Stimulated activated naive B cell treated with anti-CD40 and anti-IgM and Interleukin-4, amounts not matched to agents 10 μg/mL and 1 μg/mL and 100 μg/mL, for 72 hours (primary cell): ENCODE measurements around the gene TTC39B.
"Not testable (repeated sequence)": the region's sequence is repeated elsewhere in the genome, so short reads cannot be mapped to it uniquely, and the experiment has no call there.

ENCODE experiments used
- ATAC-seq, 2 donors: fragments of 150-1000 bp; cut with Tn5 transposase; replicated peaks; 2 replicates each; pipeline ENCODE4 v1.10.0; 2021; ENCODE audit warnings: moderate library complexity in 1 of 2
- DNase-seq: peaks from one replicate; pipeline ENCODE4 v3.0.0; 2021
- H3K27ac Mint-ChIP-seq: one replicate; pipeline ENCODE4 v1.8.0; 2022; ENCODE audit warnings: mild to moderate bottlenecking, mixed read lengths
- H3K27me3 Mint-ChIP-seq, 2 donors: one replicate each; pipeline ENCODE4 v1.8.0; 2022; ENCODE audit warnings: mixed read lengths in 2 of 2
- H3K36me3 Mint-ChIP-seq, 2 donors: one replicate each; pipeline ENCODE4 v1.8.0; 2022; ENCODE audit warnings: mixed read lengths in 2 of 2, mild to moderate bottlenecking in 1 of 2
- H3K4me1 Mint-ChIP-seq, 2 donors: one replicate each; pipeline ENCODE4 v1.8.0; 2022; ENCODE audit warnings: mixed read lengths in 2 of 2, mild to moderate bottlenecking in 1 of 2
- H3K4me3 Mint-ChIP-seq, 2 donors: one replicate each; pipeline ENCODE4 v1.8.0; 2022; ENCODE audit warnings: mild to moderate bottlenecking in 2 of 2, mixed read lengths in 2 of 2, moderate library complexity in 1 of 2
- H3K9me3 Mint-ChIP-seq, 2 donors: one replicate each; pipeline ENCODE4 v1.8.0; 2022; ENCODE audit warnings: mixed read lengths in 2 of 2, mild to moderate bottlenecking in 1 of 2

Gene TTC39B

DNA sequence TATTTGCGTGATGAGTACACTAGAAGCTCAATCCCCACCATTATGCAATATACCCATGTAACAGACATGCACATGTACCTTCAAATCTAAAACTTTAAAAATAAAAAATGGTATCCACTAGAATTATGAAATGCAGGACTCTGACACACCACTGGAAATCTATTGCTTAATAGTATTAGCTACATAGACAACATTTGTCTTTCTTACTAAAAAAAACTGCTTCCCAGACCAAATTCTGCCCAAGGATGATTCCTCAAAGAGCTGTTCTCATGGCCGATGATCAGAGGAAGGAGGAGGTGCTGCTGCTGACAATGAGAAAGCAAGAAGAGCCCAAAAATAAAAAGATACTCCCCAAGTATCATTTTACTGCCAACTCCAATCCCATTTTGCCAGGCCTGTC, 67.2 kb downstream of the TTC39B start:
- peaks cover 30 to 31% of the 10 kb centered on the region in 2 donors for H3K9me3 Mint-ChIP-seq

DNA sequence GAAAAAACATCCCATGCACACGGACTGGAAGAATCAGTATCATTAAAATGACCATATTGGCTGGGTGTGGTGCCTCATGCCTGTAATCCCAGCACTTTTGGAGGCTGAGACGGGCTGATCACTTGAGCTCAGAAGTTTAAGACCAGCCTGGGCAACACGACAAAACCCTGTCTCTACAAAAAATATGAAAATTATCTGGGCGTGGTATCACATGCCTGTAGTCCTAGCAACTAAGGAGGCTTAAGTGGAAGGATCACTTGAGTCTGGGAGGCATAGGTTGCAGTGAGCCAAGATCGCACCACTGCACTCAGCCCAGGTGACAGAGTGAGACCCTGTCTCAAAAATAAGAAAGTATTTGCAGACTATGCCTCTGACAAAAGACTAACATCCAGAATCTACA, 68.4 kb downstream of the TTC39B start:
- Mint-ChIP-seq H3K36me3 (peaks cover 21 to 32% of the 10 kb centered on the region in 2 donors), H3K4me1 (peaks cover 8 to 13% of the 10 kb centered on the region in 2 donors), H3K4me3 (no peak overlapping the region), H3K9me3 (peaks cover 30 to 31% of the 10 kb centered on the region in 2 donors), H3K27me3 (peaks cover 0 to 5% of the 10 kb centered on the region in 2 donors), H3K27ac (no peak overlapping the region)
- DNase-seq, result no peak
- no peak for ATAC-seq

More for the DNA sequence above, 67.2 kb downstream of the TTC39B start:
- H3K4me1 Mint-ChIP-seq, result peaks cover 8 to 13% of the 10 kb centered on the region in 2 donors
- no peak for DNase-seq
- no peak overlapping the region for H3K27ac Mint-ChIP-seq
- no peak for ATAC-seq
- H3K36me3 Mint-ChIP-seq, result peaks cover 24 to 32% of the 10 kb centered on the region in 2 donors
- H3K27me3 Mint-ChIP-seq, result peaks cover 0 to 9% of the 10 kb centered on the region in 2 donors
- H3K4me3 Mint-ChIP-seq, result no peak overlapping the region

DNA sequence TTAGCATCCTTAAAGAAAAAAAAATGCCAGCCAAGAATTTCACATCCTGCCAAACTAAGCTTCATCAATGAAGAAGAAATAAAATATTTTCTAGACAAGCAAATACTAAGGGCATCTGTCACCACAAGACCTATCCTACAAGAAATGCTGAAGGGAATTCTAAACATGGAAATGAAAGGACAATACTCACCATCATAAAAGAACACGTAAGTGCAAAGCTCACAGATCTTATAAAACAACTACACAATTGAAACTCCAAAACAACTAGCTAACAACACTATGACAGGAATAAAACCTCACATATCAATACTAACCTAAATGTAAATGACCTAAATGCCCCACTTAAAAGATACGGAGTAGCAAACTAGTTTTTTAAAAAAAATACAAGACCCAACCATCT, 71.4 kb downstream of the TTC39B start:
- Mint-ChIP-seq H3K4me3 (no peak overlapping the region), H3K27me3 (peaks cover 0 to 5% of the 10 kb centered on the region in 2 donors), H3K36me3 (peaks cover 21 to 42% of the 10 kb centered on the region in 2 donors), H3K4me1 (peaks cover 2 to 8% of the 10 kb centered on the region in 2 donors), H3K9me3 (peaks cover 30 to 38% of the 10 kb centered on the region in 2 donors), H3K27ac (no peak overlapping the region)
- ATAC-seq, result no peak
- no peak for DNase-seq

DNA sequence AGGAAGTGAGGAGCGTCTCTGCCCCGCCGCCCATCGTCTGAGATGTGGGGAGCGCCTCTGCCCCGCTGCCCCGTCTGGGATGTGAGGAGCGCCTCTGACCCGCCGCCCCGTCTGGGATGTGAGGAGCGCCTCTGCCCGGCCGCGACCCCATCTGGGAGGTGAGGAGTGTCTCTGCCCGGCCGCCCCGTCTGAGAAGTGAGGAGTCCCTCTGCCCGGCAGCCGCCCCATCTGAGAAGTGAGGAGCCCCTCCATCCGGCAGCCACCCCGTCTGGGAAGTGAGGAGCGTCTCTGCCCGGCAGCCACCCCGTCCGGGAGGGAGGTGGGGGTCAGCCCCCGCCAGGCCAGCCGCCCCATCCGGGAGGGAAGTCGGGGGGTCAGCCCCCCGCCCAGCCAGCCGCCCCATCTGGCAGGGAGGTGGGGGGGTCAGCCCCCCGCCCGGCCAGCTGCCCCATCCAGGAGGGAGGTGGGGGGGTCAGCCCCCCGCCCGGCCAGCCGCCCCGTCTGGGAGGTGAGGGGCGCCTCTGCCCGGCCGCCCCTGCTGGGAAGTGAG, 73.0 kb downstream of the TTC39B start:
- ATAC-seq, H3K4me1 Mint-ChIP-seq, H3K27me3 Mint-ChIP-seq, DNase-seq, H3K4me3 Mint-ChIP-seq, H3K27ac Mint-ChIP-seq: not testable (repeated sequence)
- Mint-ChIP-seq H3K9me3 (peaks cover 29 to 38% of the 10 kb centered on the region in 2 donors), H3K36me3 (peaks cover 21 to 41% of the 10 kb centered on the region in 2 donors)

DNA sequence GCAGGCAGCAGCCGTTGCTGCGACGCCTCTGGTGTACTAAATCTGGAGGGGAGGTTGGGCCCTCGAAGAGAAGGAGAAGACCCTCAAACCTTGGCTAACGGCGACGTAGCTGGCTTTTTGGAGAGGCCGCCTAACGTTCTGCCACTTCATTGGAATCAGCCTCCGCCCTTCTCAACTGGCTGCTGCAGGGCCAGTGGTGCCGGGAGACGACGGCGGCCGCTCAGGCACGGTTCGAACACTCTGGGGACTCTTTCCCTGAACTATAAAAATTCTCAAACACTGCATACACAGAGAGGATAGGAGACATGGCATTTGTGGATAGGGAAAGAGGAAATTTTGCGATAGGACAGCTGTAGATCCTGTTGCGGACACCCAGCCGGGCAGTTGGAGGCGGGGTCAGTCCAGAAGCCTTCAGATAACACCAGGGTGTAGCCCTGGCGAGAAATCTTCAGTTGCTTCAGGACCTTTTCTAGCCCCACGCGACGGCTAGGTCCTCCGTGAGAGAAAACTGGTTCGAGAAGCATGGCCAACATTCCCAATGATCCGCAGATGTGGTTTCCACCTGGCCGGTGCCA, 74.2 kb downstream of the TTC39B start:
- ATAC-seq, H3K27ac Mint-ChIP-seq, H3K4me3 Mint-ChIP-seq, DNase-seq, H3K27me3 Mint-ChIP-seq: not testable (repeated sequence)
- Mint-ChIP-seq H3K4me1 (peaks cover 11 to 12% of the 10 kb centered on the region in 2 donors), H3K36me3 (peaks cover 18 to 29% of the 10 kb centered on the region in 2 donors), H3K9me3 (peaks cover 17 to 31% of the 10 kb centered on the region in 2 donors)

DNA sequence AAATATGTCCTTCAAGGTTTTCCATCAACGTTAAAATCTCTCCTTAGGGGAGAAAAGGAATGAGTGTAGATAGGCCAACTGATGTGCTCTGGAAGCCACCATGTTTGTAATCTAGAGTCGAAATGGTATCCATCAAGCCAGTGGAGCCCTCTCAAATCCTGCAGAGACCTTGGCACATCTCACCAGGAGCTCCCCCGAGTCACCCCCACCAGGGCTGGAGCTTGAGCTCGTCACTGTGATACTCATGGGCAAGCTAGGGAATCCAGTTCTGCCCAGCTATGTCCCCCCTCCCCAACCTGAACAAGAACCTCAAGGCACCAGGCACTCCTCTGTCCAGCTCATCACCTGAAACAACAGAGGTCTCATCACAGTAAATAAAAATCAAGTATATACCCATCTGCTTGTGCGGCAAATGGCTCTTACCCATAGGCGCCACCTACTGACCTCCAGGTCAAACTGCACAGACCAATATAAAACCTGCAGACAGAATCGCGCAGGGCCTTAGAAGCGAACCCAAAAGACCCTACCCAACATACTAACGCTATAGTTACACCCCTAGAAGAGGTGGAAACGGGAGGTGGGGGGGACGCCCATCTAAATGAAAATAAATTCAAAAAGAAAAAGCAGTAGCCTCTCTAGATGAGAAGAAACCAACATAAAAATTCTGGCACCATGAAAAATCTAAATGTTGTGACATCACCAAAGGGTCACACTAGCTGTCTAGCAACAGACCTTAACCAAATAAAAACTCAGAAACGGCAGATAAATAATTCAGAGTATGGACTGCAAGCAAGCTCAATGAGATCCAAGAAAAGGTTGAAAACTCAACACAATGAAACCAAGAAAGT, 75.0 kb downstream of the TTC39B start:
- Mint-ChIP-seq H3K9me3 (peaks cover 11 to 24% of the 10 kb centered on the region in 2 donors), H3K4me3 (no peak overlapping the region), H3K27me3 (peaks cover 0 to 3% of the 10 kb centered on the region in 2 donors), H3K4me1 (peaks cover 11 to 12% of the 10 kb centered on the region in 2 donors), H3K36me3 (peaks cover 12 to 22% of the 10 kb centered on the region in 2 donors), H3K27ac (peak overlapping the region; percentile 83)
- ATAC-seq, result peak in 1 of 2 donors; percentile 42
- no peak for DNase-seq

DNA sequence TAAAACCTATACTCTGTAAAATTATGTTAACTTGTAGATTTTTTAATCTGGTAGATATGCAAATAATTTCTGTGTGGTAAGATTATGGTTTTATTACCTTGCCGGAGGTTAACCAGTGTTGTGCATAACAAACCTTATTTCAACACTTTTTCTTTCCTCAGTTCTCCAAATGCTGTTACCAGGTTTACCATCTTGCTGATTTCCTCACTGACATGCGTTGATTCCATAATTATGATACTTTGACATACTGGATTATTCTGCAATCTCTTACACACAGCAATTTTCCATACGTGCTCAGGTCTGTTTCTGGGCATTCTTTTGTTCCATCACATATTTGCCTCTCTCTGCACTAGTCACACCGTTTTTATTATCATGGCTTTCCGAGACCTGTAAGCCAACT, 77.6 kb downstream of the TTC39B start:
- peaks cover 8 to 18% of the 10 kb centered on the region in 2 donors for H3K36me3 Mint-ChIP-seq
- no peak overlapping the region for H3K27ac Mint-ChIP-seq
- peaks cover 10 to 24% of the 10 kb centered on the region in 2 donors for H3K4me1 Mint-ChIP-seq
- peaks cover 3 to 7% of the 10 kb centered on the region in 2 donors for H3K9me3 Mint-ChIP-seq
- ATAC-seq, result no peak
- DNase-seq, result no peak
- no peaks in the 10 kb centered on the region for H3K27me3 Mint-ChIP-seq
- no peak overlapping the region for H3K4me3 Mint-ChIP-seq

DNA sequence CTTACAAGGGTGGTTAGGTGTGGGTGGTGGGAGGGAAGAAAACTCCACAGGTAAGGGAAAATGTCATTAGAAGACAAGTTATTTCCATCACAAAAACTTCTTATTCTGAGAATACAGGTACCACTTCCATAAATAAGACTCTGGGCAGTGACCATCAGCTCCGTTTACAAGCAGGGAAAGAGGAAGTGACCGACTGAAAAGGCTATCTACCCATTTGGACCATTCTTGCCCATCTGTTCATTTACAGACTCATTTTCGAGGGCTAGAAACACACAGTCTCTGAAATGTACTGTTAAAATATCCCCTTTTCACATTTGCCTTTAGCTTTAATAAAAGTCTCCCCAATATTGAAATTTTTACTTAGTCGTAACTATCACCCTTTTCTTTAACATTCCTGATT, 79.5 kb downstream of the TTC39B start:
- peaks cover 3 to 7% of the 10 kb centered on the region in 2 donors for H3K9me3 Mint-ChIP-seq
- no peak for ATAC-seq
- H3K36me3 Mint-ChIP-seq, result peaks cover 11 to 26% of the 10 kb centered on the region in 2 donors
- no peak for DNase-seq
- H3K27ac Mint-ChIP-seq, result no peak overlapping the region
- peaks cover 16 to 24% of the 10 kb centered on the region in 2 donors for H3K4me1 Mint-ChIP-seq
- no peak overlapping the region for H3K4me3 Mint-ChIP-seq
- peaks cover 0 to 3% of the 10 kb centered on the region in 2 donors for H3K27me3 Mint-ChIP-seq

DNA sequence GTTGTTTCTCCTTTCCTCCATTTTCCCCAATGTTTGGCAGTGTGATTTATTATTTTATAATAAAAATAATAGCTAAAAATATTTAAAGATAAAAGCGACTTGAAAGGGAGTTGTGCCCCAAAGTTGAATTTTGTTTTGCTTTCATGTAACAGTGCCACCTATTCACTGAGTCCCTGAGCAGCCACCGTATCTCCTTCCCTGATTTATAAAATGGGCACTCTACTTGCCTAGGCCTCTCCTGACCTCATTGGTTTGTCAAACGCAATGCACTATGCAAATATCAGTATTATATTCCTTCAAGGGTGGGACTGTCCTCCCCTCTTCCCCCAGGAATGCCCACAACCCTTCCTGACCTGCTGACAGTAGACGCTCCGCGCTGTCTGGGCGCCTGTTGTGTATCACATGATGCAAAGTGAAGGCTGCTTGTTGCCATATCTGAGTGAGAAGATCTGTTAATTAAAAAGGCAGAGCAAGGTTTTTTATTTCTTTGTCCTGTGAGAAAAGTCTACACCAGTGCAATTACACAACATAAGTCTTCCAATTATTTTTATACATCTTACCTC, 81.4 kb downstream of the TTC39B start:
- peaks cover 0 to 3% of the 10 kb centered on the region in 2 donors for H3K9me3 Mint-ChIP-seq
- no peak overlapping the region for H3K4me3 Mint-ChIP-seq
- peak overlapping the region; percentile 15 for H3K27ac Mint-ChIP-seq
- H3K4me1 Mint-ChIP-seq, result peaks cover 16 to 24% of the 10 kb centered on the region in 2 donors
- DNase-seq, result no peak
- ATAC-seq, result no peak
- H3K36me3 Mint-ChIP-seq, result peaks cover 11 to 19% of the 10 kb centered on the region in 2 donors
- peaks cover 0 to 3% of the 10 kb centered on the region in 2 donors for H3K27me3 Mint-ChIP-seq

DNA sequence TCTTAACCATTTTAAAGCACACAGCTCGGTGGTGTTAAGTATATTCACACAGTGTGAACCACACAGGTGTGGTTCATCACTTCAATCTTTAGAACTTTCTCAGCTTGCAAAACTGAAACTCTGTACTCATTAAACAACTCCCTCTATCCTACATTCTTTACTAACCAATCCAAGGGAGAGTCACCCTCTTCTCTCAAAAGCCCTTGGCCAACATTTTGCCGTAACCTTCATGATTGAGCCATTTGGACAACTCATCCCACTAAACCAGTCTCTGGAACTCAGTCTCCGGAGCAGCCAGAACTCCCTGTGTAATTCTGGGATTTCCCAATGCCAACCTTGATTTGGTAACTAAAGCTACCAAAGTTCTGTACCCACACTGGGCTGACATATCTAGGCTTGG, 84.7 kb downstream of the TTC39B start:
- H3K9me3 Mint-ChIP-seq, result peaks cover 0 to 3% of the 10 kb centered on the region in 2 donors
- ATAC-seq (no peak), DNase-seq (no peak)
- peaks cover 8 to 23% of the 10 kb centered on the region in 2 donors for H3K36me3 Mint-ChIP-seq
- no peak overlapping the region for H3K27ac Mint-ChIP-seq
- H3K4me1 Mint-ChIP-seq, result peaks cover 11 to 12% of the 10 kb centered on the region in 2 donors
- H3K4me3 Mint-ChIP-seq, result no peak overlapping the region
- peaks cover 0 to 3% of the 10 kb centered on the region in 2 donors for H3K27me3 Mint-ChIP-seq

DNA sequence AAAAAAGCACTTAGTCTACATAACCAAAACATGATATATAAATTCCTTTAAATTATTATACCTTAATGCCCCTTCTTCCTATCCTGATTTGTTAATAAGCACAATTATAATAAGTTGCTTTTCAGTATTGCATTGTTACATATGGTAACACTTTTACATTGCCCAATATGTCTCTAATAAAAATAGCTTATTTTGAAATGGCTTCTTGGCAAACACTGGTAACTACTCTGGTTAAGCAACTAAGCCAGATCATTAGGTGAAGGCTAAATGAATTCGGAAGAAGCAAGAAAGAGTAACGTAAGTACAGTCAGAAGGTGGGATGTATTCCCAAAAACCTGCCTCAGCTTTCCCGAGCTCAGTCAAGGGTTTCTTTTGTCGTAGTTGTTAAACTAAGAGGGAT, 85.3 kb downstream of the TTC39B start:
- Mint-ChIP-seq H3K4me1 (peaks cover 9 to 11% of the 10 kb centered on the region in 2 donors), H3K9me3 (peaks cover 0 to 2% of the 10 kb centered on the region in 2 donors), H3K36me3 (peaks cover 8 to 24% of the 10 kb centered on the region in 2 donors), H3K27ac (no peak overlapping the region), H3K4me3 (no peak overlapping the region), H3K27me3 (peaks cover 0 to 3% of the 10 kb centered on the region in 2 donors)
- no peak for ATAC-seq
- DNase-seq, result no peak

DNA sequence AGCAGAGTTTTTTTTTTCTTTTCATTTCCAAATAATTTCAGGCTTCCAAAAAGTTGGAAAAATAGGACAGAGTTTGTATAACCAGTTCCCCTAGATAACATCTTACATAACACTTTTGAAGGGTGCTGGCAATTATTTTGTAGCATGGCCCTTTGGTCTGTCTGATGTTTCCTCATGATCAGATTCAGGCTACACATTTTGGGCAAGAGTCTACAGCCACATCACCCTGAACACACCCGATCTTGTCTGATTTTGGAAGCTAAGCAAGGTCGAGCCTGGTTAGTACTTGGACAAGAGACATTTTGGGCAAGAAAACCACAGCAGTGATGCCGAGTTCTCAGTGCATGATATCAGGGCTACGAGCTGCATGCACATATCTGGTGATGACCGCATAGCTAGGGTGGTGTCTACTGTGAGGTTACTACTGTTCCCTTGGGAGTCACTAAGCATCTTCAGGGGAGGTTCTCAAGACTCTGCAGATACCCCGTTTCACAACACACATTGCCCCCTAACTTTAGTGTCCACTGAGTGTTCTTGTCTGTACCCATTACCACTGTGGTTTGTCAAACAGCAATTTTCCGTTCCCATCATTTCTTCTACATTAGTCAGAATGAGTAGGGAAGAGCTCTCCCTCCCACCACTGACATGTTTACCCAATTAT, 86.2 kb downstream of the TTC39B start:
- Mint-ChIP-seq H3K9me3 (no peaks in the 10 kb centered on the region), H3K4me1 (peaks cover 3 to 8% of the 10 kb centered on the region in 2 donors), H3K27ac (no peak overlapping the region), H3K27me3 (peaks cover 0 to 3% of the 10 kb centered on the region in 2 donors), H3K4me3 (no peak overlapping the region), H3K36me3 (peaks cover 5 to 20% of the 10 kb centered on the region in 2 donors)
- DNase-seq (no peak), ATAC-seq (no peak)

DNA sequence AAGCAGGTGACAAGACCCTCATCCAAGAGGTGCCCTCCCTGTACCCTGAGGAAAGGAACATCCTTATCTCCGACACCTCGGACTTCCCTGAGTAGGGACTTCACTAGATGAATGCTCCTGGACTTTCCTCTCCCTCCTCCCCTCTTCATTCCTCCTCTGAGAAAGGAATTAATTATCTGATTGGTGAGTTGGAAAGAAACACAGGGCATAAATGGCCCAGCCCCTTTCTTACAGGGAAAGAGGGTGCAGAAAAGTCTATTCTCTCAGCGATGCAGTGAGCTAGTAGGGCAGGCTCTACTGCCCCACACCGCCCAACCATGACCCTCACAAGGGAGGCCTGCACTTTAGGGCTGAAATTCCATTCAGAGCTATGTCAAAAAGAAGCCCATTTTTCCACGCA, 87.5 kb downstream of the TTC39B start:
- H3K4me1 Mint-ChIP-seq, result peaks cover 0 to 5% of the 10 kb centered on the region in 2 donors
- H3K36me3 Mint-ChIP-seq, result peaks cover 3 to 18% of the 10 kb centered on the region in 2 donors
- H3K27ac Mint-ChIP-seq, result no peak overlapping the region
- DNase-seq (no peak), ATAC-seq (no peak)
- H3K4me3 Mint-ChIP-seq, result no peak overlapping the region
- peaks cover 0 to 3% of the 10 kb centered on the region in 2 donors for H3K27me3 Mint-ChIP-seq
- H3K9me3 Mint-ChIP-seq, result no peaks in the 10 kb centered on the region

DNA sequence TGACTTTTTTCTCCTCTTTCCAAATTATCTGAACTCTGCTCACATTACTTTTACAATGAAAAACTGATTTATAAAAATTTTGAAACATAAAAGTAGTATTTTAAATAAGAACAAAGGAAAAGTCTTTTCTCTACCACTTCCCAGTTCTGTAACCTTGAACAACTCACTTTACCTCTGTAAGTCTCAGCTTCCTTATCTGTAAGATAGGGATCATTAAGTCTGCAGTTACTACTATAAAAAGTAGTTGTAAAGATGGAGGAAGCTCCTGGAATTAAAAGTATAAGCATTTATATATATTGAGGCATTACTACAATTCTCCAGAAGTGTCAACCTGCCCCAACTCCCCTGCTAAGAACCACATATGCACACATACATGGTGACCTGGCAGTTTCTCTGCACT, 88.0 kb downstream of the TTC39B start:
- DNase-seq (no peak), ATAC-seq (no peak)
- H3K4me3 Mint-ChIP-seq, result no peak overlapping the region
- no peaks in the 10 kb centered on the region for H3K9me3 Mint-ChIP-seq
- H3K4me1 Mint-ChIP-seq, result peaks cover 0 to 1% of the 10 kb centered on the region in 2 donors
- H3K27me3 Mint-ChIP-seq, result peaks cover 0 to under 1% of the 10 kb centered on the region in 2 donors
- H3K27ac Mint-ChIP-seq, result no peak overlapping the region
- peaks cover 2 to 14% of the 10 kb centered on the region in 2 donors for H3K36me3 Mint-ChIP-seq
